ENCODE measurements around the gene SAMD14. TPM values are rescaled to one million over a fixed set of nuclear protein-coding genes. Genes with fewer than 3 reads are reported as not detected.

SAMD14 gene
- total RNA-seq, 1 experiment from 2014 or later = 5.9 TPM

DNA sequence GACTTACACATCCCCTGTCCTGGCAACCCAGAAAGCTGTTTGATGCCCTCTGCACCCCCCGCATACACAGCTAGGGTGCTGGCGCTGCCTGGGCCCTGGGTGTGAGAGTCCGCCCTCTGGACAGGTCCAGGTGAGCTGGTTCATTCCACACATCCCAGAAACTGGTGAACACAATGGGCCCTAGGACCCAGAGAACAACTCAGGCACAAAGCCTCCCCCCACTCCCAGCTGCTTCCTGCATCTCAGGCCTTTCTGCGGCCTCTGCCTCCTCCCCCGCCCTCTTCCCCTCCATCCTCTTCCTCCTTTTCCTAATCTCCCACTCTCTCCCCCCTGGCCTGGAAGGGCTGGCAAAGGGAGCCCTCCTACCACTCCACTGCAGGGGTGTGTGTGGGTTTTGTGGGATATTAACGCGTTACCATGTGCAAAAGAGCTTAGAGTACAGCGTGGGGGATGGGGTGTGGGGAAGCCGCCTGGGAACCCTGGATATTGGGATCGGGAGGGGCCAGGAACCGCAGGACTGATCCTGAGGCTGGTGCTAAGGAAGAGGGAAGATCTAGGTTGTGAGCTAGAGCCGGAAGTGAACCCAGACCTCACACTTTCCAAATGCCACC, 22.1 kb upstream of the SAMD14 start (continued):
- no peak; the same call in 1 of the 2 replicates for TF ChIP-seq ARID4B (CRISPR knock-in tag; IDR thresholded peaks at IDR 0.05; ENCODE audit: borderline replicate concordance)
- no peak for TF ChIP-seq E2F5 (CRISPR knock-in tag; IDR thresholded peaks at IDR 0.05)
- TF ChIP-seq, protein P1, sequence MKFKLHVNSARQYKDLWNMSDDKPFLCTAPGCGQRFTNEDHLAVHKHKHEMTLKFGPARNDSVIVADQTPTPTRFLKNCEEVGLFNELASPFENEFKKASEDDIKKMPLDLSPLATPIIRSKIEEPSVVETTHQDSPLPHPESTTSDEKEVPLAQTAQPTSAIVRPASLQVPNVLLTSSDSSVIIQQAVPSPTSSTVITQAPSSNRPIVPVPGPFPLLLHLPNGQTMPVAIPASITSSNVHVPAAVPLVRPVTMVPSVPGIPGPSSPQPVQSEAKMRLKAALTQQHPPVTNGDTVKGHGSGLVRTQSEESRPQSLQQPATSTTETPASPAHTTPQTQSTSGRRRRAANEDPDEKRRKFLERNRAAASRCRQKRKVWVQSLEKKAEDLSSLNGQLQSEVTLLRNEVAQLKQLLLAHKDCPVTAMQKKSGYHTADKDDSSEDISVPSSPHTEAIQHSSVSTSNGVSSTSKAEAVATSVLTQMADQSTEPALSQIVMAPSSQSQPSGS (CRISPR knock-in tag; IDR thresholded peaks at IDR 0.05; ENCODE audit: borderline replicate concordance, low read depth) = no peak
- no peak for TF ChIP-seq RELA (CRISPR knock-in tag; IDR thresholded peaks at IDR 0.05; ENCODE audit: borderline replicate concordance)
- TF ChIP-seq USF1 (CRISPR knock-in tag; IDR thresholded peaks at IDR 0.05) = no peak
- TF ChIP-seq NFATC4 (CRISPR knock-in tag; IDR thresholded peaks at IDR 0.05) = no peak
- TF ChIP-seq TCF7 (CRISPR knock-in tag; IDR thresholded peaks at IDR 0.05; ENCODE audit: low read depth) = no peak
- no peak for TF ChIP-seq GRHL2 (CRISPR knock-in tag; IDR thresholded peaks at IDR 0.05; ENCODE audit: insufficient replicate concordance, severe bottlenecking)
- TF ChIP-seq, protein P2, sequence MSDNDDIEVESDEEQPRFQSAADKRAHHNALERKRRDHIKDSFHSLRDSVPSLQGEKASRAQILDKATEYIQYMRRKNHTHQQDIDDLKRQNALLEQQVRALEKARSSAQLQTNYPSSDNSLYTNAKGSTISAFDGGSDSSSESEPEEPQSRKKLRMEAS (CRISPR knock-in tag; IDR thresholded peaks at IDR 0.05) = no peak
- TF ChIP-seq USF2 (CRISPR knock-in tag; IDR thresholded peaks at IDR 0.05) = no peak
- TF ChIP-seq ZNF396 (CRISPR knock-in tag; IDR thresholded peaks at IDR 0.05; ENCODE audit: borderline replicate concordance) = no peak
- no peak for TF ChIP-seq ZBTB21 (CRISPR knock-in tag; IDR thresholded peaks at IDR 0.05; ENCODE audit: borderline replicate concordance)
- peak; percentile 70 for TF ChIP-seq SP1 (CRISPR knock-in tag; conservative IDR thresholded peaks at IDR 0.05)
- 0 out of 2 replicates have a peak, but pooled peaks have one; percentile 2 for TF ChIP-seq ZNF423 (CRISPR knock-in tag; IDR thresholded peaks at IDR 0.05)
- no peak for TF ChIP-seq ZNF425 (CRISPR knock-in tag; conservative IDR thresholded peaks at IDR 0.05)
- no peak for TF ChIP-seq ZNF219 (CRISPR knock-in tag; IDR thresholded peaks at IDR 0.05; ENCODE audit: borderline replicate concordance)
- no peak for TF ChIP-seq AFF4 (CRISPR knock-in tag; IDR thresholded peaks at IDR 0.05; ENCODE audit: borderline replicate concordance)
- TF ChIP-seq ETV6 (CRISPR knock-in tag; IDR thresholded peaks at IDR 0.05) = no peak
- TF ChIP-seq, protein P3, sequence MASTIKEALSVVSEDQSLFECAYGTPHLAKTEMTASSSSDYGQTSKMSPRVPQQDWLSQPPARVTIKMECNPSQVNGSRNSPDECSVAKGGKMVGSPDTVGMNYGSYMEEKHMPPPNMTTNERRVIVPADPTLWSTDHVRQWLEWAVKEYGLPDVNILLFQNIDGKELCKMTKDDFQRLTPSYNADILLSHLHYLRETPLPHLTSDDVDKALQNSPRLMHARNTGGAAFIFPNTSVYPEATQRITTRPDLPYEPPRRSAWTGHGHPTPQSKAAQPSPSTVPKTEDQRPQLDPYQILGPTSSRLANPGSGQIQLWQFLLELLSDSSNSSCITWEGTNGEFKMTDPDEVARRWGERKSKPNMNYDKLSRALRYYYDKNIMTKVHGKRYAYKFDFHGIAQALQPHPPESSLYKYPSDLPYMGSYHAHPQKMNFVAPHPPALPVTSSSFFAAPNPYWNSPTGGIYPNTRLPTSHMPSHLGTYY (CRISPR knock-in tag; IDR thresholded peaks at IDR 0.05) = no peak
- no peak for TF ChIP-seq ZNF416 (CRISPR knock-in tag; IDR thresholded peaks at IDR 0.05)

Measured in WTC11 (cell line).